Measurements from ENCODE around the gene NDUFS2.
A peak's percentile ranks its signal among the peaks of the same experiment; 100 is the strongest.
"Not testable (repeated sequence)": the region's sequence is repeated elsewhere in the genome, so short reads cannot be mapped to it uniquely, and the experiment has no call there.

NDUFS2 gene

GRCh38 chr1:161220002-161220401, 17.8 kb downstream of the NDUFS2 start:
- Histone ChIP-seq H3K27ac (no peak overlapping the region), H3K4me3 (no peak overlapping the region)
- TF ChIP-seq, protein P1, sequence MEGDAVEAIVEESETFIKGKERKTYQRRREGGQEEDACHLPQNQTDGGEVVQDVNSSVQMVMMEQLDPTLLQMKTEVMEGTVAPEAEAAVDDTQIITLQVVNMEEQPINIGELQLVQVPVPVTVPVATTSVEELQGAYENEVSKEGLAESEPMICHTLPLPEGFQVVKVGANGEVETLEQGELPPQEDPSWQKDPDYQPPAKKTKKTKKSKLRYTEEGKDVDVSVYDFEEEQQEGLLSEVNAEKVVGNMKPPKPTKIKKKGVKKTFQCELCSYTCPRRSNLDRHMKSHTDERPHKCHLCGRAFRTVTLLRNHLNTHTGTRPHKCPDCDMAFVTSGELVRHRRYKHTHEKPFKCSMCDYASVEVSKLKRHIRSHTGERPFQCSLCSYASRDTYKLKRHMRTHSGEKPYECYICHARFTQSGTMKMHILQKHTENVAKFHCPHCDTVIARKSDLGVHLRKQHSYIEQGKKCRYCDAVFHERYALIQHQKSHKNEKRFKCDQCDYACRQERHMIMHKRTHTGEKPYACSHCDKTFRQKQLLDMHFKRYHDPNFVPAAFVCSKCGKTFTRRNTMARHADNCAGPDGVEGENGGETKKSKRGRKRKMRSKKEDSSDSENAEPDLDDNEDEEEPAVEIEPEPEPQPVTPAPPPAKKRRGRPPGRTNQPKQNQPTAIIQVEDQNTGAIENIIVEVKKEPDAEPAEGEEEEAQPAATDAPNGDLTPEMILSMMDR (IDR thresholded peaks at IDR 0.05), result no peak
- no peak for DNase-seq (ENCODE audit: low spot score)

GRCh38 chr1:161222175-161223019, 20.2 kb downstream of the NDUFS2 start:
- Histone ChIP-seq H3K27ac (no peak overlapping the region), H3K4me3 (no peak overlapping the region)
- DNase-seq (ENCODE audit: low spot score), result no peak
- TF ChIP-seq, protein P1 (IDR thresholded peaks at IDR 0.05), result no peak

GRCh38 chr1:161223805-161224694, 21.9 kb downstream of the NDUFS2 start:
- DNase-seq (ENCODE audit: low spot score), result no peak
- Histone ChIP-seq H3K4me3 (no peak overlapping the region), H3K27ac (no peak overlapping the region)
- TF ChIP-seq, protein P1 (IDR thresholded peaks at IDR 0.05), result no peak

DNA sequence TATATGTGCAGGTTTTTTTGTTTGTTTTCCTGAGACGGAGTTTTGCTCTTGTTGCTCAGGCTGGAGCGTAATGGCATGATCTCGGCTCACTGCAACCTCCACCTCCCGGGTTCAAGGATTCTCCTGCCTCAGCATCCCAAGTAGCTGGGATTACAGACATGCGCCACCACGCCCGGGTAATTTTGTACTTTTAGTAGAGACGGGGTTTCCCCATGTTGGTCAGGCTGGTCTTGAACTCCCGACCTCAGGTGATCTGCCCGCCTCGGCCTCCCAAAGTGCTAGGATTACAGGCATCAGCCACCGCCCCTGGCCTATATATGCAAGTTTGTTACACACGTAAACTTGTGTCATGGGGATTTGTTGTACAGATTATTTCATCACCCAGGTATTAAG, 22.5 kb downstream of the NDUFS2 start:
- not testable (repeated sequence) for DNase-seq (ENCODE audit: low spot score); H3K27ac ChIP-seq; H3K4me3 ChIP-seq

GRCh38 chr1:161225178-161225533, 23.0 kb downstream of the NDUFS2 start:
- H3K4me3 ChIP-seq, result peak overlapping the region; percentile 10
- peak overlapping the region in 1 of 2 donors; percentile 65 for H3K27ac ChIP-seq
- TF ChIP-seq, protein P1 (IDR thresholded peaks at IDR 0.05), result no peak
- DNase-seq (ENCODE audit: low spot score), result no peak

- DNase-seq (ENCODE audit: low spot score), result peak; percentile 91
- peak within 1 kb of the TSS; percentile 95 for H3K4me3 ChIP-seq
- TF ChIP-seq, protein P1 (IDR thresholded peaks at IDR 0.05), result no peak
- peak within 1 kb of the TSS; percentile 51 to 85 for H3K27ac ChIP-seq
Measured at GRCh38 chr1:161225534-161226319, 23.6 kb downstream of the NDUFS2 start, which contains the start of gene TOMM40L. TSS of gene TOMM40L (plus strand) at chr1:161226060. CDS start at chr1:161226490, 430 bp downstream.

- Histone ChIP-seq H3K27ac (peak overlapping the region; percentile 51 to 85), H3K4me3 (peak overlapping the region; percentile 95)
- TF ChIP-seq, protein P1 (IDR thresholded peaks at IDR 0.05), result no peak
- DNase-seq (ENCODE audit: low spot score), result no peak
Measured at GRCh38 chr1:161226320-161226711, 24.1 kb downstream of the NDUFS2 start.
